Right renal cortex interstitium (tissue), 3 donors: Measurements from ENCODE around the gene ALG1. TPM values are rescaled to one million over a fixed set of nuclear protein-coding genes. Genes with fewer than 3 reads are reported as not detected.

ENCODE experiments used
- polyA plus RNA-seq, 3 donors: library from polyadenylated mRNA; unstranded; fragments of 120-200 nt; gene quantifications; one replicate each; pipeline ENCODE4 v1.2.1, GENCODE V29; 2013; ENCODE audit not compliant: insufficient read length in 3 of 3

Gene ALG1
- polyA plus RNA-seq, 3 donors = 23.9 to 25.2 (median 24.9) TPM

Other genes starting within 250 kb of the ALG1 start
- gene GLYR1, start 224.6 kb upstream of the ALG1 start, polyA plus RNA-seq = 100 to 1,000 TPM; 130 to 138 (median 134) TPM
- 10 to 100 TPM; 30.1 to 35.4 (median 33.0) TPM for gene UBN1, start 224.4 kb upstream of the ALG1 start, polyA plus RNA-seq
- 10 to 100 TPM; 27.0 to 31.7 (median 29.7) TPM for gene PPL, start 134.7 kb upstream of the ALG1 start, polyA plus RNA-seq
- under 1 TPM; 0.11 to 0.41 (median 0.18) TPM for gene SEC14L5, start 113.5 kb upstream of the ALG1 start, polyA plus RNA-seq
- gene NAGPA, start 37.9 kb upstream of the ALG1 start, polyA plus RNA-seq = 1 to 10 TPM; 8.4 to 9.0 (median 8.6) TPM
- 1 to 10 TPM; 3.4 to 6.1 (median 4.9) TPM for gene C16orf89, start 5.9 kb upstream of the ALG1 start, polyA plus RNA-seq
- gene EEF2KMT, start 26.0 kb downstream of the ALG1 start, polyA plus RNA-seq = 10 to 100 TPM; 10.8 to 13.1 (median 12.6) TPM